RKO (cell line): Measurements from ENCODE around the gene PLA2G4D.

Experiments
- DNase-seq: peaks from one replicate; pipeline ENCODE4 v3.0.0-alpha.2; 2016; ENCODE audit warnings: low spot score

Gene PLA2G4D, protein sequence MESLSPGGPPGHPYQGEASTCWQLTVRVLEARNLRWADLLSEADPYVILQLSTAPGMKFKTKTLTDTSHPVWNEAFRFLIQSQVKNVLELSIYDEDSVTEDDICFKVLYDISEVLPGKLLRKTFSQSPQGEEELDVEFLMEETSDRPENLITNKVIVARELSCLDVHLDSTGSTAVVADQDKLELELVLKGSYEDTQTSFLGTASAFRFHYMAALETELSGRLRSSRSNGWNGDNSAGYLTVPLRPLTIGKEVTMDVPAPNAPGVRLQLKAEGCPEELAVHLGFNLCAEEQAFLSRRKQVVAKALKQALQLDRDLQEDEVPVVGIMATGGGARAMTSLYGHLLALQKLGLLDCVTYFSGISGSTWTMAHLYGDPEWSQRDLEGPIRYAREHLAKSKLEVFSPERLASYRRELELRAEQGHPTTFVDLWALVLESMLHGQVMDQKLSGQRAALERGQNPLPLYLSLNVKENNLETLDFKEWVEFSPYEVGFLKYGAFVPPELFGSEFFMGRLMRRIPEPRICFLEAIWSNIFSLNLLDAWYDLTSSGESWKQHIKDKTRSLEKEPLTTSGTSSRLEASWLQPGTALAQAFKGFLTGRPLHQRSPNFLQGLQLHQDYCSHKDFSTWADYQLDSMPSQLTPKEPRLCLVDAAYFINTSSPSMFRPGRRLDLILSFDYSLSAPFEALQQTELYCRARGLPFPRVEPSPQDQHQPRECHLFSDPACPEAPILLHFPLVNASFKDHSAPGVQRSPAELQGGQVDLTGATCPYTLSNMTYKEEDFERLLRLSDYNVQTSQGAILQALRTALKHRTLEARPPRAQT

DNA sequence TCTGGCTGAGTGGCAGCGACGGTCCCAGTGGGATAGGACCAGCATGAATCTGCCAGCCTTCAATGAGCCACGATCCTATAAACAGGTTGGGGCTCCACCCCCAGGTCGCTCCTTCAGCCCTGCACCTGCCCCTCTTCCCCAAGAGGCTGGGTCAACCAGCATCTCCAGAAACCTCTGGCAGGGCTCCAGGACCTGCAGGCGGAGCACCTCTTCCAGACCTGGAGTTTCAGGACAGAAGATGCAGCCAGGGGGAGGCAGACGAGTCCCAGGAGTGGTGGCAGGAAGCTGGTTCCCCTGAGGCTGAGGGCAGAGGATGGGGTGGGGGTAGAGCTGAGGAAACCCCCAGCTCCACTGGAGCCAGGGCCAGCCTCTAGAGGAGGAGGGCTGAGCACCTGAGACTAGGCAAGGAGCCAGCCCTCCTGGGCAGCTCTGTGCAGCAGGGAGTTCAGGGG, at the start of gene PLA2G4D:
Gene PLA2G4D (minus strand): TSS at position 51 of the 452 bp plus-strand sequence. CDS start 103 bp downstream, outside the sequence.
- no peak for DNase-seq

DNA sequence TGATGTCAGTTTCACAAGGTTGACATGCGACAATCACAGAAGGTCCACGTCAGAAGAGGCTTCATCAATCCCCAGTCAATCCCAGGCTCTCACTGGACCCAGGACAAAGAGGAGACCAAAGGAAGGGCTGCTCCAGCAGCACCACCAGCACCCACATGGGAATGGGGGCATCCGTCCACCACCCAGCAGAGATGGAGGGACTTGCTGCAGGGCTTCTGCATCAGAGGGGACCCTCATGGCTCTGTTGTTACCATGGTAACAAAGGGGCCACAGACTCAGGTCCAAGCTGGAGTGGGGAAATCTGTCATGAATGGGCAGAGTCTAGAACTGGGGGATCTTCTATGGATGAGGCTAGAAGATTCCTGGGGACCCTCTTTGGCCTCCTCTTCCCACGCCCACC, 49.0 kb upstream of the PLA2G4D start:
- DNase-seq: no peak

DNA sequence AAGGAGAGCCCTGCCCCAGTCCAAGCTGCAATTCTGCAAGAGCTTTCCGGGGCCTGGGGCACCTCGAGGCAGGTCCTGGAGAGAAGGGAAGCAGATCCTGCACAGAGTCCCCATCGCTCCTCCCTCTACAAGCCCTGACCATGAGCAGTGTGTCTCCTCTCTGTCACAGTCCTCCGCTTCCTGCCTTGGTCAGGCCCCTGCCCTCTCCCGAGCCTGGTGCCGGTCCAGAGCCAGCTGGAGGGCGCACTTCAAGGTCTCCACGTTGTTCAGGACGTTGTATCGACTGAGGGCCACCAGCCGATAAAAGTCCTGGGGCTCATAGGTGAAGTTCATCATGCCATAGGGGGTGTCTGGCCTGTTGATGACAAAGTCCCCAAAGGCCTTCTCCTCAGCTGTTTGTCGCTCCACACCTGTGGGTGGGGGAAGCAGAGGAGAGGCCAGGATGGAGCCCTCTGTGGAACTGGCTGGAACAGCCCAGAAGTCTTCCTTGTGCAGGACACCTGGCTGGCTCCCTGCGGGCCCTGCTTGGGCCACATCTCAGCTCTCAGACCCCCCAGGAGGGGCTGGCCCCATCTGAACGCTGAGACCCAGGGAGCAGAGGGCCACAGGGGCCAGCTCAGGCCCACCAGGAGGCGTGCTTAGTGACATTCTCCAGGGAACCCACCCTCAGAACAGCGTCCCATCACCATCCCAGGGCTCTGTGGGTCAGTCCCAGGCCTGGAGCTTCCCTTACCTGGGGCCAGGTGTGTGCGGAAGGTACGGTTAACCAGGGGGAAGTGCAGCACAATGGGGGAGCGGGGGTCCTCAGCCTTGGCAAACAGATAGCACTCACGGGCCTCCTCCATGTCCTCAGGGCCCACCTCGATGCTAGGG, 47.7 kb upstream of the PLA2G4D start:
- no peak for DNase-seq

DNA sequence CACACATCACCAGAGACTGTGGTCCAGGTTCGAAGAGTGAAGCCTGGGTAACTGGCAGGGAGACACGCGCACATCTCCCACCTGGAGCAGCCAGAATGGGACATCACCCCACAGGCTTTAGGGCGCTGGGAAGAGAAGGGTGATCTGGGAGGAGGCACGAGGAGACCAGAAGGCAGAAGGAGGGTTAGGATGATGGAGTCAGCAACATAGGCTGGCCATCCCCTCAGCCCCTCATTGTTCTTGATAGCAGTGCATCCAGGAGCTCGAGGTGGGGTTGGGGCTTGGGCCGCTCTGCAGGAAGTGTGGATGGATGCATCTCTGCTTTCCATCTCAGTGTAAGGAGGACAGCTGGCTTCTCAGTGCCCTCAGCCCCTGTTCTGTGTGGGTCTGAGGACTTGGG, 46.9 kb upstream of the PLA2G4D start:
- no peak for DNase-seq

DNA sequence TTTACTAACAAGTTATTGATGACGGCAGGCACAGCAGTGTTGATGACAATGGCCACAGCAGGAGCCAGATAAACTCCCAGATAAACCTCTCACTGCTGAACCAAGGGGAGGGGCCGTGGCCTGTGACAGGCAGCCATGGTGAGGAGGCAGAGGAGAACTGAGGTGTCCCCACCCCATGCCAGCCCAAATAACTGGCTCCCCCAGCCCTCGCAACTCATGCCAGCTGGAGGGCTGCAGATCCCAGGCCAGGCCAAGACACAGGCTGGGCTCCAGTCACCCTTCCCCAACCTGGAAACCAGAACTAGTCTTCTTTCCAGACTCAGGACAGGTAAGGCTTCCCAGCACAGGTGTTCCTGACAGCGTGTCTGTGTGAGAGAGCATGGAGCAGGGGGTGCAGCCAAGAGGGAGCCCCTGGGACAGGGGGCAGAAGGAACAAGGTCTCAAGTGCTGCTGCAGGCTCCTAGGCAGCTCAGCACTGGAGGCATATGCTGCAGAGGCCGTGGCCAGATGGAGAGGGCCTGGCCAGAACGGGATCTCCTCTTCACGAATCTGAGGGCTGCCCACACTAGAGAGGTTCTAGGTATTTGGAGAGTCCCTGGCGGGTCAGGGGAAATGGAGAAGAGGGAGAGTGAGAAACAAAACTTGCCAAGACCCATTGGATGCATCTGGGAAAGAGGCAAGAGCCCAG, 46.2 kb upstream of the PLA2G4D start:
- DNase-seq: no peak

DNA sequence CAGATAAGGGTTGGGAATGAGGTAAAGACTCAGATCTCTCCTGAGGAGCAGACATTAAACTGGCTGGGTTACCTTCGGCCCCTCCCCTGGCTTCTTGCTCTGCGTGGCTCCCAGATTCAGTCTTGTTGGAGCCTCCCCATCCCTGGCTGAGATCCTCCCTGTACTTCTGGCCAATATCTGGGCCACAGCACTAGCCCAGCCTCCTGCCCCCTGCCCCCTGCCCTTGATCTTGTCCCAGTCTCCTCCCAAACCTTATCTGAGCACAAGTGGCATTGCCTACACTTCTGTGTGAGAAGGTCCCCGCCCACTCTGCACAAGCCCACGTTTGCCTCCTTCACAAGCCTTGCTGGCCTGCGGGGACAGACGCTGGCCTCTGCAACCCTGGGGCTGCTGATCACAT, 45.2 kb upstream of the PLA2G4D start:
- DNase-seq: no peak

DNA sequence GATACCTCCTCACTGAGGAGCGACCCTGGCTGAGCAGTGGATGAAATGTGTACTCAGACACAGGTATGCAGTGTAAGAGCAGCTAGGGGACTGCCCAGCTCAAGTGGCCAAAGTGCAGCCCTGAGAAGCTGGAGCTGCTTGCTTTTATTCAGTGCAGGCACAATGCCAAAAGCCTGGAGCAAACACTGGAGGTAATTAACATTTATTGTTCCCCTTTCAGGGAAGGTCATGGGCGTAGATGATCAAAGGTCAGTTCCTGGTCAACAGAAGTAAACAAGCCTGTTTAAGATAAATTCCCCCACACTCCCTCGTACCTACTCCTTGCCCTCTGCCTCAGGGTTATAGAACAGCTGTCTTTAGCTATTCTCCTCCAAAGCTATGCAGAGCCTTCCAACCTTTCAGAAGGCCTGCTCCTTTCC, 44.6 kb upstream of the PLA2G4D start:
- no peak for DNase-seq

DNA sequence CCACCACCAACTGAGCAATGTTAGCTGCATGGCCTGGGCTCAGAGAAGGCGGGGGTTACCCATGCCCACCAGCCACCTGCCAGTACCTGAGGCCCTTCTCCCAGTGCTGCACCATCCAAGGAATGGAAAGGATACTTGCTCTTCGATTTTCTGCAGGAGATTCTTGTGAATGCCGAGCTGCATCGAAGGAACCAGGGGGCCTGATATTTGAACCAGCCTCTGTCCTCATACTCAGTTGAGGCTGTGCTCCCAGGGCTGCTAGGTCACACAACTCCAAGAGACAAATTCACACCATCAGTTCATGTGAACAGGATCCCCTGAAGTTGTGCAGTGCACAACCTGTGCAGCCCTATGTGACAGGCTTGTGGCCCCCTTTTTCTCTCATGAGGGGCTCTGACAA, 44.0 kb upstream of the PLA2G4D start:
- no peak for DNase-seq

DNA sequence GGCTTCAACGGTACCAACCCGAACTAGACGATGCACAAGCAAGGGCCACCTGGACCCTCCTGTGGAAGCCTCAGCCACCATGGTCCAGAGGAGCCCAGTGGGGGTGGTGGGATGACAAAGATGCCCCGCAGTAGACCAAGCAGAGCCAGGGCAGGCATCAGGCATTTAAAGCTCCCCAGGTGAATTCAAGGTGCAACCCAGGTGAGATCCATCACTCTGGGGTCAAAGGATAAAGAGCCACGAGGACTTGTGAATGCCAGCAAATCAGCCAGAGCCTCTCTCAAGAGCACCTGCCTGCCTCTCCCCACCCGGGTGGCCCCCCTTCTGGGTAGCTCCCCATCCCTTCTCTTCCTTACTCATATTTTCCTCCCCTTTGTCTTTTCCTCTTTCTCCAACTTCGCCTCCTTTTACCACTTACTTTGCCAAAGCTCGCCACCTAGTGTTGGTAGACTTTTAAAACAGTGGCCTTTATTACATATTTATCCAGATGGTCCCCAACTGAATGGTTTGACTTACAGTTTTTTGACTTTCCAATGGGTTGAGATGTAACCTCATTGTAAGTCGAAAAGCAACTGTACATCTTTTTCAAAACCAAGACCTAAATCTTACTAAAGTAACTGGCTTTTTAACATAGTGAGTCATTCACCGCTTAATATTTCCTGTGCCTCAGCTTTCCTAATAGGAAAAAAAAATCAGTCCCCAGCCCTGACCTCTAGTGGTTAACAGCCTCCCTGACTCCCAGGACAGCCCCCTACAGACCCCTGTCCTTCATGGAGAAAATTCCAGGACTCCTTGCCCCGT, 43.3 kb upstream of the PLA2G4D start:
- DNase-seq: peak; percentile 72

DNA sequence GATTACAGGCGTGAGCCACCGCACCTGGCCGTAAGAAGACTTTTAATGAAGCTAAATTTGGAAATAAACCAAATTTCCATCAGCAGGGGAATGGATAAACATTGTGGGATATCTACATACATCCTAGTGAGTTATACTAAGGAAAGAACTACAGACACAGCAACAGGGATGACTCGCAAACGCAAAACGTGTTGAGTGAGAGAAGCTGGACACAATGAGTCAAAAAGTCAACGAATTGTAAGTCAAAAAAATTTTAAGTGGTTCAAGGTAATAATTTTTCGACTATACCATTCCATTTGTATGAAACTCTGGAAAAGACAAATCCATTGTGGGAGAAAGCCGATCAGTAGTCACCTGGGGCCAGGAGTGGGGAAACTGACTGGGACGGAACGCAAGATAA, 42.2 kb upstream of the PLA2G4D start:
- no peak for DNase-seq

DNA sequence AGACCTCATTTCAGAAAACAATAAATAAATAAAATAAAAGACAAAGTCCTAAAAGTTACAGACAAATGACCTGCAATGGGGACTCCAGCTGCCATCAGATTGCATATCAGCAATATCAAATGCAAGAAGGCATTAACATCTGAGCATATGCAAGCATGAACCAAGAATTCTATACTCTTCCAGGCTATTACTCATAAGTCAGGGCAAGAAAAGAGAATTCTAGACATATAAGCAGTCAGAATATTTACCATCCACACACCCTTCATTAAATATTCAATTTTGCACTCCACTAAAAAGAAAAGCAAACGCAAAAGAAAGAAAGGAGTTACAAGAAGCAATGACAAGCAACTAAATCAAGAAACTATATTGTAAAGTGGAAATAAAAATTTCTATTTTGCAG, 41.0 kb upstream of the PLA2G4D start:
- DNase-seq: no peak

DNA sequence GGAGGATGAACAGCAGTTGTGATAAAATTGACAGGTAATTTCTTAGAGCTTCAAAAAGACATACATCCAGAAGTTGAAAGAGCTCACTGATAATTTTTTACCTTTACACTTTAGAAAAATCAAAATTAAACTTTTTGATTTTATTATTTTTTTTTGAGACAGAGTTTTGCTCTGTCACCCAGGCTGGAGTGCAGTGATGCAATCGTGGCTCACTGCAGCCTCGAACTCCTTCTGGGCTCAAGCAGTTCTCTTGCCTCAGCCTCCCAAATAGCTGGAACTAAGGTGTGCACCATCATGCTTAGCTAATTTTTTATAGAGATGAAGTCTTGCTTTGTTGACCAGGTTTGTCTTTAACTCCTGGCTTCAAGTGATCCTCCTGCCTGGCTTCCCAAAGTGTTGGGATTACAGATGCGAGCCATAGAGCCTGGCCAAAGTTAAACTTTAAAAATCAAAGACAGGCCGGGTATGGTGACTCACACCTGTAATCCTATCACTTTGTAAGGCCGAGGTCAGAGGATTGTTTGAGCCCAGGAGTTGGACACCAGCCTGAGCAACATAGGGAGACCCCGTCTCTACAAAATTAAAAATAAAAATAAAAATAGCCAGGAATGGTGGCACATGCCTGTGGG, 40.4 kb upstream of the PLA2G4D start:
- no peak for DNase-seq

DNA sequence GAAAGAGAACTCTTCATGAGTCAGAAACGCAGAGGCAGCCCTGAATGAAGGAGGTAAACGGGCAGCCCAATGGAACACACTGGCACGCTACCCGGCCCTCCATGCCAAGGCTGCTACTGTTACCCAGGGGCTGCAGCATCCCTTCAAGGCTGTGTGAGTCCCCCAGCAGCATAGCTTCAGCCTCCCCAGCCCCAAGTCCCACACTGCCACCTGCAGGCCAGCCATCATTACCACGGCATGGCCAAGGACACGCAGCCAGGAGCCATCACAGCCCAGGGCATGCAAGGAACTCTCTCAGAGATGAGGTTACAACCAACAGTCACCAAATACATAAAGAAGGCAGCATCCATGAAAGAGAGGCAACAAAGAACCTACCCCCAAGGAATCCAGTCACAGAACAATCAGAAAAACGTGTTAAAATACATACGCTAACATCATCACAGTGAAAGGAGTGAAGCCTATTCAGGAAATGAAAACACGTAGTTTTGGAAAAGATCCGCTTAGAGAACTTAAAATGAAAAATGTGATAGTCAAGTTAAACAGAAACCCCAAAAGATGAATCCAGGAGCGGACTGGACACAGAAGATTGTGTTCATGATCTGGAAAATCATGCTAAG, 39.6 kb upstream of the PLA2G4D start:
- peak; percentile 39 for DNase-seq

DNA sequence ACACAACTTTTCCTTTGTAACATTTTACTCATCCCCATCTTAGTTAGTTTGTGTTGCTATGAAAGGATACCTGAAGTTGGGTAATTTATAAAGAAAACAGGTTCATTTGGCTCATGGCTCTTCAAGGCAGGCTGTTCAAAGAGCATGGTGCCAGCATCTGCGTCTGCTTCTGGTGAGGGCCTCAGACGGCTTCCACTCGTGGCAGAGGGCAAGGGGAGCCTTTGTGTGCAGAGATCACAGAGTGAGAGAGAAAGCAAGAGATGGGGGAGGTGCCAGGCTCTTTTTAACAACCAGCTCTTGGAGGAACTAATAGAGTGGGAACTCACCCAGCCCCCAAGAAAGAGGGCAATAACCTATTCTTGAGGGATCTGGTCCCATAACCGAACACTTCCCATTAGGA, 39.0 kb upstream of the PLA2G4D start:
- no peak for DNase-seq

DNA sequence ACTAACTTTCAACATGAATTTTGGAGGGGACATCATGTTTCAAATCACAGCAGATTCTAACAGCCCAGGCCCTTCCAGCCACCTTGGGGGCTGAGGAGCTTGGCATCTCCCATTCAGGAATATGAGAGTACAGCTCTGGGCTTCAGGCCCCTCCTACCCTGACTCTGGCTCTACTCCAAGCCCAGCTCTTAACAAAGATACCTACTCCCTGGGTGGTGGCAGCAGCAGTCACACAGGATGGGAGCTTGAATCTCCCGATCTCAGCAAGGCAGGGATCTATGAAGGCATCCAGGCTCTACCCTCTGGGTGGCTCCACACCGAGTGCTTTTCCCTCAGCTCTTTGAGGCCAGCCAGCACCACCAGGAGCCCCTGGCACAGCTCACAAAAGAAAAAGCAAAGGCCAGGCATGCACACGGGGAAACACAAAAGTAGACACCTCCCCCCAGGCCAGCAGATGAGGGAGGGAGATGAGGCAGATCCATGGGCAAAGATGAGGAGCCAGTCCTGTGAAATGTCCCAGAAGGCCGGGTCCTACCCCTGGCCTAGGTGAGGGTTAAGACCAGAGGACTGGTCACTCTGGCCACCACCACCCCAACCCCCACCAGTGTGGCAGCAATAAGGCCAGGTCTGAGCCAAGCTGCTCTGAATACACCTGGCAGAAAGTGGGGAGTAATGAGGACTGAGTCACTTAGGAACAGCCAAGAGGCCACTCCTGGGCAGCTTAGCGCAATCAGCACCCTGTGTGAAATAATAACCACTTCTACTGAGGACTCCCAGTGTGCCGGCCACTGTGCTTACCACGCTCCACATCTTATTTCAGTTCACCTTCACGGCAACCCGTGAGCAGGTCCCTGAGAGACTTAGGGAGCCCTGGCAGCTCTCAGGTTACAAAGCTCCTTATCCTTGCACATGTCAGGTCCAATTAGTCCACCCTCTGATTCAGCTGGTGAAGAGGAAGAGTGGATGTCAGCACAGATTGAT, 37.8 kb upstream of the PLA2G4D start:
- DNase-seq: no peak

DNA sequence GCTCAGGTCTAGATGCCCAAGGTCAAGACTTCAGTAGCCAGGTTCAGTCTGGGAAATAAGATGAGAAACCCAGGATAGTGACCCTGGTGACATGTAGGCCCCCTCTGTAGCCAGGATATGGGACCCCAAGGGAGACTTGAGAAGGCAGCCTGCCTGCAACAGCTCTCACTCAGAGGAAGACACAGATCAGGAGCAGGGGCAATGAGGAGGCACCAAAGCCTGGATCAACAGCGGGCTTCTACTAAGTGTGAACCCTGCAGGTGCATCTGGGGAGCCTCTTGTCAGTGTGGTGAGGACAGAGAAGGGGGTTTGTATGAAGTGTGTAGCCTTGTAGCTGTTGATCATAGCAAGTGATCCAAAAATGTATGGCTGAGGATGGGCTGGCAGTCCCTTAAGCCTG, 36.6 kb upstream of the PLA2G4D start:
- no peak for DNase-seq

DNA sequence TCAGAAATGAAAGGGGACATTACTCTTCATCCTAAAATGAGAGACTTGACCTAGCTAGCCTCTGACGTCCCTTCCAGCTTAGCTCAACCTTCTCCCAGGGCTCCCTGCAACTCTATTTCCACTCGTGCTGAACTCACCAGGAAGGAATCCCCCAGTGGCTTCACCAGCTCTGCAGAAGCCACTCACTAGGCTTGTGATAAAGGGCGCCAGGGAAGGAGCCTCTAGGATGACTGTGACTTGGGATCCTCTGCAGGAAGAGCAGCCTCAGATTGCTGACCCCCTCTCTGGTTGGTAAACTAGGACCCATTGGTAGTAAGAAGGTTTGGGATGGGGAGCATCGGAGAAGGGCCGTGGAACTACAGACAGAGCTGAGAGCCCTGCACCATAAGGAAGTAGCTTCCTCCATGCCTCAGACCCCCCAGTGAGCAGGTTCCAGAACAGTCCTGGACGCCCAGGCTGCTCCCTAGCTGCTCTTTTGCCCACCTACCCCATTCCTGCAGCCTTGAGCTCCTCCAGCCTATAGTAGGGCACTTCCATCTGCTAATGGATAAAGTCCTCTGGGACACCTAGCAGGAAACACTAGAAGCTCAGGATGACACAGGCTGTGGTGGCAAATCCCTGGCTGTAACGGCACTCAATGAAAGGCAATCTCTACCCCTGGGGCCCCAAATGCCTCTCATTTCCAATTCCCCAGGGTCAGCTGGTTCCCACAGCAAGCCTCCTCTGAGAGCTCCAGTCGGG, 36.1 kb upstream of the PLA2G4D start:
- DNase-seq: no peak

DNA sequence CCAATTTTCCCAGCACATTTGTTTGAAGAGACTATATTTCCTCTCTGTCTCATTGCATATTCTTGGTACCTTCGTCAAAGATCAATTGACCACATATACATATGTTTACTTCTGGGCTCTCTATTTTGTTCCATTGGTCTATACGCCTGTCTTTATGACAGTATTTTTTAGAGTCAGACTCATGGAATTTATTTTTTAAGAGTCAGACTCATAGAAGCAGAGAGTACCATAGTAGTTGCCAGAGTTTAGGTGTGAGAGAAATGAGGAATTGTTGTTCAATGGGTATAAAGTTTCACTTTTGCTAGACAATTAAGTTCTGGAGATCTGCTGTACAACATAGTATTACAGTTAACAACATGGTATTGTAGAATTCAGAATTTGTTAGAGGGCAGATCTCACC, 35.0 kb upstream of the PLA2G4D start:
- DNase-seq: peak; percentile 3
